Measurements from ENCODE around the gene IRF2BP2. TPM values are rescaled to one million over a fixed set of nuclear protein-coding genes. Genes with fewer than 3 reads are reported as not detected.

IRF2BP2 gene
- total RNA-seq (2022; extraction: Qiagen RNA extraction; ENCODE audit: low read depth) = 89.6 to 131 TPM (median 125 TPM) in 5 replicates

DNA sequence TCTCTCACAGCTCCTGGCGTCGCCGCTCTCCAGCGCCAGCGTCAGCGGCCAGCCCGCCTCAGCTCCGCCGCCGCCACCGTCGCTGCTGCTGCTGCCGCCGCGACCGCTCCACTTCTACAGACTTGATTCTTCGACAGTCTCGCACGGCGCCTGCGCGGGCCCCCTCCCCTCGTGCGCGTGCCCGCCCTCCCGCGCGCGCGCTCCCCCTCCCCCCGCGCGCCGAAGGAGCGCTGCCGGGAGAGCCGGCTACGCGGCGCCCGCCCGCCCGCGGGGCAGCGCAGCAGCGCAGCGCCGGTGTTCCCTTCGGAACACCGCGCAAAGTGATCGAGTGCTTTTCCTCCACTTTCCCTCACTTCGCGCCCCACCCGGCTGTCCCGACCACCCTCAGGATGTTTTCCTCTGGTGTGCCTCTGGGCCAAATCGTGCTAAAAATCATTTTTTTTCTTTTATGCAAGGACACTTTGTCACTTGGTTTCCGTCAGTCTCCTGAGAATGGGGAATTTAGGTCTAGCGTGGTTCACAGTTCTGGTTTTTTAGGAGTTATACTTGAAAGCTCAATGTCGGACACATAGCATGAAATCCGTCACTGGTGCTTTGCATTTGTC, at the start of gene IRF2BP2:
TSS of gene IRF2BP2 (minus strand) at position 118 of the 605 bp plus-strand sequence. CDS start 684 bp downstream, outside the sequence.

Other genes starting within 250 kb of the IRF2BP2 start
- 86.9 to 106 TPM (median 92.5 TPM) in 5 replicates for gene COA6, start 236.7 kb downstream of the IRF2BP2 start, total RNA-seq (2022; extraction: Qiagen RNA extraction; ENCODE audit: low read depth)
- gene TARBP1, start 131.0 kb downstream of the IRF2BP2 start, total RNA-seq (2022; extraction: Qiagen RNA extraction; ENCODE audit: low read depth) = 13.7 to 15.7 TPM (median 14.9 TPM) in 5 replicates